ENCODE data around the gene CFAP52. TPM values are rescaled to one million over a fixed set of nuclear protein-coding genes. Genes with fewer than 3 reads are reported as not detected.
A peak's percentile ranks its signal among the peaks of the same experiment; 100 is the strongest.
"Not testable (repeated sequence)": the region's sequence is repeated elsewhere in the genome, so short reads cannot be mapped to it uniquely, and the experiment has no call there.

CFAP52 gene
- total and polyA plus RNA-seq, 4 donors: 7.5 to 26.7 (median 16.7) TPM

- DNase-seq (ENCODE audit: low read depth in 4 of 6, low spot score in 6 of 6): peak in 2 of 6 donors; percentile 26
- peaks cover 6% of the 10 kb centered on the region for H3K36me3 ChIP-seq (ENCODE audit: control insufficient read depth, insufficient read depth, low read length)
- 89% methylated on average over 3 of the region's 7 CpGs for WGBS (ENCODE audit: insufficient coverage)
- no peak overlapping the region for H3K4me3 ChIP-seq (ENCODE audit: low read depth, low read length)
- no peaks in the 10 kb centered on the region for H3K9me3 ChIP-seq (ENCODE audit: control insufficient read depth, insufficient read depth, low read length)
- H3K27ac ChIP-seq (ENCODE audit: low read depth, low read length): no peak overlapping the region
- no peaks in the 10 kb centered on the region for H3K27me3 ChIP-seq (ENCODE audit: control insufficient read depth, insufficient read depth, low read length)
- H3K4me1 ChIP-seq (ENCODE audit: control insufficient read depth, insufficient read depth, low read length): no peaks in the 10 kb centered on the region
Measured at GRCh38 chr17:9566067-9566466, 10.4 kb upstream of the CFAP52 start.

- WGBS (ENCODE audit: insufficient coverage): no CpG with 5 or more reads among the region's 5 CpGs
- not testable (repeated sequence) for H3K36me3 ChIP-seq (ENCODE audit: control insufficient read depth, insufficient read depth, low read length); H3K27me3 ChIP-seq (ENCODE audit: control insufficient read depth, insufficient read depth, low read length); H3K9me3 ChIP-seq (ENCODE audit: control insufficient read depth, insufficient read depth, low read length); H3K4me1 ChIP-seq (ENCODE audit: control insufficient read depth, insufficient read depth, low read length); H3K27ac ChIP-seq (ENCODE audit: low read depth, low read length); DNase-seq (ENCODE audit: low read depth in 4 of 6, low spot score in 6 of 6); H3K4me3 ChIP-seq (ENCODE audit: low read depth, low read length)
Measured at GRCh38 chr17:9566739-9567138, 9.7 kb upstream of the CFAP52 start.

- Histone ChIP-seq H3K27ac (ENCODE audit: low read depth, low read length) (no peak overlapping the region), H3K4me1 (ENCODE audit: control insufficient read depth, insufficient read depth, low read length) (no peaks in the 10 kb centered on the region), H3K4me3 (ENCODE audit: low read depth, low read length) (no peak overlapping the region), H3K9me3 (ENCODE audit: control insufficient read depth, insufficient read depth, low read length) (no peaks in the 10 kb centered on the region), H3K27me3 (ENCODE audit: control insufficient read depth, insufficient read depth, low read length) (no peaks in the 10 kb centered on the region), H3K36me3 (ENCODE audit: control insufficient read depth, insufficient read depth, low read length) (peaks cover 6% of the 10 kb centered on the region)
- no peak for DNase-seq (ENCODE audit: low read depth in 4 of 6, low spot score in 6 of 6)
Measured at GRCh38 chr17:9568004-9568403, 8.4 kb upstream of the CFAP52 start.

GRCh38 chr17:9568957-9569588, 7.4 kb upstream of the CFAP52 start:
- 89% methylated on average over 6 of the region's 11 CpGs for WGBS (ENCODE audit: insufficient coverage)
- H3K36me3 ChIP-seq (ENCODE audit: control insufficient read depth, insufficient read depth, low read length): peaks cover 6% of the 10 kb centered on the region
- no peaks in the 10 kb centered on the region for H3K27me3 ChIP-seq (ENCODE audit: control insufficient read depth, insufficient read depth, low read length)
- no peak for DNase-seq (ENCODE audit: low read depth in 4 of 6, low spot score in 6 of 6)
- no peak overlapping the region for H3K27ac ChIP-seq (ENCODE audit: low read depth, low read length)
- H3K4me1 ChIP-seq (ENCODE audit: control insufficient read depth, insufficient read depth, low read length): no peaks in the 10 kb centered on the region
- H3K4me3 ChIP-seq (ENCODE audit: low read depth, low read length): no peak overlapping the region
- no peaks in the 10 kb centered on the region for H3K9me3 ChIP-seq (ENCODE audit: control insufficient read depth, insufficient read depth, low read length)

GRCh38 chr17:9571201-9571600, 5.2 kb upstream of the CFAP52 start:
- Histone ChIP-seq H3K36me3 (ENCODE audit: control insufficient read depth, insufficient read depth, low read length) (peaks cover 6% of the 10 kb centered on the region), H3K4me1 (ENCODE audit: control insufficient read depth, insufficient read depth, low read length) (peaks cover 4% of the 10 kb centered on the region), H3K27me3 (ENCODE audit: control insufficient read depth, insufficient read depth, low read length) (no peaks in the 10 kb centered on the region), H3K9me3 (ENCODE audit: control insufficient read depth, insufficient read depth, low read length) (no peaks in the 10 kb centered on the region), H3K4me3 (ENCODE audit: low read depth, low read length) (no peak overlapping the region), H3K27ac (ENCODE audit: low read depth, low read length) (no peak overlapping the region)
- 97% methylated on average over 4 of the region's 10 CpGs for WGBS (ENCODE audit: insufficient coverage)
- DNase-seq (ENCODE audit: low read depth in 4 of 6, low spot score in 6 of 6): no peak

GRCh38 chr17:9575381-9576101, 901 bp upstream of the CFAP52 start, which contains the start of gene STX8:
Gene STX8, minus strand, starts transcription at chr17:9575820. Its CDS starts 12 bp downstream, at chr17:9575808.
- peaks cover 12% of the 10 kb centered on the region for H3K4me1 ChIP-seq (ENCODE audit: control insufficient read depth, insufficient read depth, low read length)
- no peaks in the 10 kb centered on the region for H3K9me3 ChIP-seq (ENCODE audit: control insufficient read depth, insufficient read depth, low read length)
- WGBS (ENCODE audit: insufficient coverage): 0% methylated on average over 40 of the region's 42 CpGs
- H3K27me3 ChIP-seq (ENCODE audit: control insufficient read depth, insufficient read depth, low read length): no peaks in the 10 kb centered on the region
- H3K4me3 ChIP-seq (ENCODE audit: low read depth, low read length): peak within 1 kb of the TSS; percentile 91
- H3K36me3 ChIP-seq (ENCODE audit: control insufficient read depth, insufficient read depth, low read length): no peaks in the 10 kb centered on the region
- H3K27ac ChIP-seq (ENCODE audit: low read depth, low read length): peak within 1 kb of the TSS; percentile 67
- DNase-seq (ENCODE audit: low read depth in 4 of 6, low spot score in 6 of 6): peak; percentile 52 to 94 (median 80)

- H3K4me3 ChIP-seq (ENCODE audit: low read depth, low read length): peak overlapping the region; percentile 91
- H3K4me1 ChIP-seq (ENCODE audit: control insufficient read depth, insufficient read depth, low read length): peaks cover 12% of the 10 kb centered on the region
- WGBS (ENCODE audit: insufficient coverage): 2% methylated on average over 3 of the region's 4 CpGs
- H3K27ac ChIP-seq (ENCODE audit: low read depth, low read length): no peak overlapping the region
- H3K36me3 ChIP-seq (ENCODE audit: control insufficient read depth, insufficient read depth, low read length): no peaks in the 10 kb centered on the region
- DNase-seq (ENCODE audit: low read depth in 4 of 6, low spot score in 6 of 6): no peak
- no peaks in the 10 kb centered on the region for H3K9me3 ChIP-seq (ENCODE audit: control insufficient read depth, insufficient read depth, low read length)
- H3K27me3 ChIP-seq (ENCODE audit: control insufficient read depth, insufficient read depth, low read length): no peaks in the 10 kb centered on the region
Measured at GRCh38 chr17:9577373-9577709, 899 bp downstream of the CFAP52 start.

GRCh38 chr17:9587969-9588656, 11.7 kb downstream of the CFAP52 start:
- no peak overlapping the region for H3K27ac ChIP-seq (ENCODE audit: low read depth, low read length)
- no peaks in the 10 kb centered on the region for H3K9me3 ChIP-seq (ENCODE audit: control insufficient read depth, insufficient read depth, low read length)
- H3K36me3 ChIP-seq (ENCODE audit: control insufficient read depth, insufficient read depth, low read length): no peaks in the 10 kb centered on the region
- no peaks in the 10 kb centered on the region for H3K27me3 ChIP-seq (ENCODE audit: control insufficient read depth, insufficient read depth, low read length)
- 87% methylated on average over 5 of the region's 10 CpGs for WGBS (ENCODE audit: insufficient coverage)
- H3K4me3 ChIP-seq (ENCODE audit: low read depth, low read length): no peak overlapping the region
- no peaks in the 10 kb centered on the region for H3K4me1 ChIP-seq (ENCODE audit: control insufficient read depth, insufficient read depth, low read length)
- no peak for DNase-seq (ENCODE audit: low read depth in 4 of 6, low spot score in 6 of 6)

GRCh38 chr17:9594065-9594464, 17.6 kb downstream of the CFAP52 start:
- peak in 2 of 6 donors; percentile 6 to 75 for DNase-seq (ENCODE audit: low read depth in 4 of 6, low spot score in 6 of 6)
- no peaks in the 10 kb centered on the region for H3K36me3 ChIP-seq (ENCODE audit: control insufficient read depth, insufficient read depth, low read length)

More at GRCh38 chr17:9594065-9594464, 17.6 kb downstream of the CFAP52 start:
- Histone ChIP-seq H3K4me1 (ENCODE audit: control insufficient read depth, insufficient read depth, low read length) (no peaks in the 10 kb centered on the region), H3K27ac (ENCODE audit: low read depth, low read length) (no peak overlapping the region), H3K27me3 (ENCODE audit: control insufficient read depth, insufficient read depth, low read length) (no peaks in the 10 kb centered on the region), H3K9me3 (ENCODE audit: control insufficient read depth, insufficient read depth, low read length) (no peaks in the 10 kb centered on the region), H3K4me3 (ENCODE audit: low read depth, low read length) (no peak overlapping the region)
- 44% methylated on average over 1 of the region's 6 CpGs for WGBS (ENCODE audit: insufficient coverage)

Measured in spinal cord (tissue), 10 donors.